GM19238 (cell line): Measurements from ENCODE around the gene PRKCE.
"Not testable (repeated sequence)": the region's sequence is repeated elsewhere in the genome, so short reads cannot be mapped to it uniquely, and the experiment has no call there.

ENCODE experiments used
- DNase-seq: peaks from one replicate; pipeline ENCODE4 v3.0.0; 2011; ENCODE audit warnings: low spot score; ENCODE audit not compliant: insufficient read length

The PRKCE gene

GRCh38 chr2:45904267-45904945, 252.9 kb downstream of the PRKCE start:
- DNase-seq = peak; percentile 27

GRCh38 chr2:45904946-45905631, 253.6 kb downstream of the PRKCE start:
- DNase-seq = no peak

- no peak for DNase-seq
These were observed 254.1 kb downstream of the PRKCE start for GRCh38 chr2:45905632-45905958.

GRCh38 chr2:45907592-45907991, 256.1 kb downstream of the PRKCE start:
- DNase-seq = no peak

- no peak for DNase-seq
These were observed 257.1 kb downstream of the PRKCE start for GRCh38 chr2:45908316-45909170.

- no peak for DNase-seq
These were observed 257.7 kb downstream of the PRKCE start for GRCh38 chr2:45909171-45909565.

GRCh38 chr2:45909677-45910191, 258.3 kb downstream of the PRKCE start:
- DNase-seq = peak; percentile 56

- DNase-seq = no peak
These were observed 259.1 kb downstream of the PRKCE start for GRCh38 chr2:45910473-45911060.

GRCh38 chr2:45911538-45911937, 260.1 kb downstream of the PRKCE start:
- DNase-seq = no peak

GRCh38 chr2:45912109-45912508, 260.6 kb downstream of the PRKCE start:
- DNase-seq = no peak

- no peak for DNase-seq
These were observed 262.1 kb downstream of the PRKCE start for GRCh38 chr2:45913539-45913938.

- DNase-seq = no peak
These were observed 264.0 kb downstream of the PRKCE start for GRCh38 chr2:45915523-45915922.

- not testable (repeated sequence) for DNase-seq
These were observed 266.2 kb downstream of the PRKCE start for GRCh38 chr2:45917561-45918176.

GRCh38 chr2:45918463-45919159, 267.1 kb downstream of the PRKCE start:
- DNase-seq = no peak

- no peak for DNase-seq
These were observed 267.7 kb downstream of the PRKCE start for GRCh38 chr2:45919160-45919650.

- no peak for DNase-seq
These were observed 268.2 kb downstream of the PRKCE start for GRCh38 chr2:45919711-45920111.

- DNase-seq = no peak
These were observed 270.4 kb downstream of the PRKCE start for GRCh38 chr2:45921921-45922320.

- DNase-seq = no peak
These were observed 271.1 kb downstream of the PRKCE start for GRCh38 chr2:45922577-45922988.

- DNase-seq = no peak
These were observed 272.2 kb downstream of the PRKCE start for GRCh38 chr2:45923701-45924100.

GRCh38 chr2:45925026-45925425, 273.6 kb downstream of the PRKCE start:
- DNase-seq = no peak
